Spleen (tissue), 11 donors: ENCODE results near the gene CLDN24. TPM values are rescaled to one million over a fixed set of nuclear protein-coding genes. Genes with fewer than 3 reads are reported as not detected.

ENCODE experiments used
- DNase-seq: peaks from one replicate; pipeline ENCODE4 v3.0.0-alpha.2; 2020
- H3K27ac ChIP-seq, 8 donors: fragments of 200-600 bp; sonication (generic) in 7 of 8; 1 replicate in 4 of 8; 2 replicates in 4 of 8; pipeline versions ENCODE4 v1.5.0 to v1.8.0; 2016 to 2021; ENCODE audit warnings: inconsistent platforms in 4 of 8, mild to moderate bottlenecking in 4 of 8, moderate library complexity in 1 of 8
- H3K27me3 ChIP-seq, 7 donors: fragments of 200-600 bp; sonication (generic) in 6 of 7; replicated peaks in 1 of 7; 1 replicate in 4 of 7; 2 replicates in 3 of 7; pipeline versions ENCODE4 v1.5.0 to v1.8.0; 2016 to 2021; ENCODE audit warnings: inconsistent platforms in 3 of 7, mild to moderate bottlenecking in 1 of 7
- H3K36me3 ChIP-seq, 6 donors: fragments of 200-600 bp; sonication (generic) in 5 of 6; 1 replicate in 4 of 6; 2 replicates in 2 of 6; pipeline versions ENCODE4 v1.5.0 to v1.8.0; 2016 to 2021; ENCODE audit warnings: inconsistent platforms in 2 of 6
- H3K4me1 ChIP-seq, 6 donors: fragments of 200-600 bp; sonication (generic) in 5 of 6; 1 replicate in 3 of 6; 2 replicates in 3 of 6; pipeline versions ENCODE4 v1.5.0 to v1.8.0; 2016 to 2021; ENCODE audit warnings: inconsistent platforms in 3 of 6
- H3K4me3 ChIP-seq, 8 donors: fragments of 200-600 bp; sonication (generic) in 7 of 8; 1 replicate in 4 of 8; 2 replicates in 4 of 8; pipeline versions ENCODE4 v1.5.0 to v1.8.0; 2016 to 2021; ENCODE audit warnings: inconsistent platforms in 4 of 8, mild to moderate bottlenecking in 4 of 8, moderate library complexity in 2 of 8
- H3K9me3 ChIP-seq, 8 donors: fragments of 200-600 bp; sonication (generic) in 7 of 8; 1 replicate in 4 of 8; 2 replicates in 4 of 8; pipeline versions ENCODE4 v1.5.0 to v1.8.0; 2016 to 2021; ENCODE audit warnings: inconsistent platforms in 4 of 8
- POLR2A ChIP-seq, 3 donors: fragments of 450-650 bp; IDR thresholded peaks; one replicate each; pipeline ENCODE4 v1.5.1; 2017; ENCODE audit warnings: antibody characterized with exemption in 3 of 3, mild to moderate bottlenecking in 1 of 3
- POLR2AphosphoS5 ChIP-seq, 3 donors: sonication (generic); formaldehyde crosslinking; IDR thresholded peaks; one replicate each; pipeline ENCODE4 v1.5.1; 2017; ENCODE audit warnings: antibody characterized with exemption in 3 of 3
- WGBS, 5 donors: extraction: QIAGEN DNeasy Blood & Tissue Kit in 3 of 5; methylation state at CpG; one replicate each; pipeline versions ENCODE4 v1.1.5 to v1.1.7; 2013 to 2018; 5-methylcytosine and 5-hydroxymethylcytosine counted together
- intact Hi-C: fragments of 100-400 bp; cut with DNase I; formaldehyde crosslinking; loops from one replicate; pipeline ENCODE4 v1.15.0; 2023; ENCODE audit warnings: low total_unique reads
- polyA plus RNA-seq, 3 donors: library from polyadenylated mRNA; stranded (reverse); fragments of 200-250 nt; gene quantifications; one replicate each; pipeline ENCODE4 v1.2.1, GENCODE V29; 2013
- total RNA-seq, 7 donors: library from RNA; depleted of rRNA in 3 of 7; stranded (reverse); fragments of >200 nt in 3 of 7; fragmentation: NEBNext Ultra II Directional in 4 of 7; extraction: Animal tissue kit (Norgen Biotek cat#: 25700) in 4 of 7; gene quantifications; one replicate each; pipeline versions ENCODE4 v1.1.0 to v1.2.1, GENCODE V29; 2016 to 2021
- TF ChIP-seq, protein P1 (sequence below), 11 experiments: fragments of 200-600 bp in 7 of 11; fragments of 450-650 bp in 4 of 11; sonication (generic) in 4 of 11; IDR thresholded peaks in 8 of 11; conservative IDR thresholded peaks in 3 of 11; 1 replicate in 7 of 11; 2 replicates in 4 of 11; pipeline versions ENCODE4 v1.4.0 to v1.8.0; 2016 to 2021; ENCODE audit warnings: antibody characterized with exemption in 11 of 11, inconsistent platforms in 4 of 11, mild to moderate bottlenecking in 1 of 11
- donor health status: healthy with polysubstance abuse.
- donor health status: DM: no; HTN: no; CAD: no; lungs with moderate emphysema.
- donor health status: DM: no; HTN: no; CAD: no.
- donor health status: Bipolar disorder and iron deficiency.
- donor health status: healthy.
- donor health status: DM: no; HTN: no; CAD: no.
- donor health status: DM: yes; HTN: yes; CAD: no.

Gene CLDN24
- total and polyA plus RNA-seq, 10 donors, result not detected

DNA sequence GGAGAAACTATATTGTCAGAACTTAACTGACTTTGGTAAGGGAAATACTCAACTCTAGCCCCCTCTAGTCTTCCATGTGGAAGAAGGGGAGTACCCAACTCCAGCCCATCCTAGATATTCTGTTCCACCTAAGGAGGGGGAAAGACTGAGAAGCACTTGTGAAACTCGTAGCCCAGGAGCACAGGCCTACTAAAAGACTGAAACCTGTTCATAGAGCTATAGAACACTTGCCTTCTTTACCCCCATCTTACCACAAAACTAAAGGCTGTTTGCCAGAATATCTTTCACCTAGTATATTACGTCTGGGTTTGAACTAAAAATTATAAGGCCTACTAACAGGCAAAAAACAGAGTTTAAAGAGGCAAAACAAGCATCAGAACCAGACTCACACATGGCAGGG, 17.7 kb downstream of the CLDN24 start:
- Histone ChIP-seq H3K4me1 (no peaks in the 10 kb centered on the region), H3K9me3 (no peaks in the 10 kb centered on the region), H3K4me3 (no peak overlapping the region), H3K36me3 (no peaks in the 10 kb centered on the region), H3K27ac (no peak overlapping the region), H3K27me3 (no peaks in the 10 kb centered on the region)
- intact Hi-C loops, result no loop called here
- TF ChIP-seq POLR2A (IDR thresholded peaks at IDR 0.05), result no peak
- TF ChIP-seq, protein P1, sequence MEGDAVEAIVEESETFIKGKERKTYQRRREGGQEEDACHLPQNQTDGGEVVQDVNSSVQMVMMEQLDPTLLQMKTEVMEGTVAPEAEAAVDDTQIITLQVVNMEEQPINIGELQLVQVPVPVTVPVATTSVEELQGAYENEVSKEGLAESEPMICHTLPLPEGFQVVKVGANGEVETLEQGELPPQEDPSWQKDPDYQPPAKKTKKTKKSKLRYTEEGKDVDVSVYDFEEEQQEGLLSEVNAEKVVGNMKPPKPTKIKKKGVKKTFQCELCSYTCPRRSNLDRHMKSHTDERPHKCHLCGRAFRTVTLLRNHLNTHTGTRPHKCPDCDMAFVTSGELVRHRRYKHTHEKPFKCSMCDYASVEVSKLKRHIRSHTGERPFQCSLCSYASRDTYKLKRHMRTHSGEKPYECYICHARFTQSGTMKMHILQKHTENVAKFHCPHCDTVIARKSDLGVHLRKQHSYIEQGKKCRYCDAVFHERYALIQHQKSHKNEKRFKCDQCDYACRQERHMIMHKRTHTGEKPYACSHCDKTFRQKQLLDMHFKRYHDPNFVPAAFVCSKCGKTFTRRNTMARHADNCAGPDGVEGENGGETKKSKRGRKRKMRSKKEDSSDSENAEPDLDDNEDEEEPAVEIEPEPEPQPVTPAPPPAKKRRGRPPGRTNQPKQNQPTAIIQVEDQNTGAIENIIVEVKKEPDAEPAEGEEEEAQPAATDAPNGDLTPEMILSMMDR (IDR thresholded peaks at IDR 0.05 in 8 of 11, conservative IDR thresholded peaks at IDR 0.05 in 3 of 11), result no peak
- 76 to 88% (median 86%) methylated on average over 2 of the region's 2 CpGs for WGBS, 5 donors
- DNase-seq, result no peak

DNA sequence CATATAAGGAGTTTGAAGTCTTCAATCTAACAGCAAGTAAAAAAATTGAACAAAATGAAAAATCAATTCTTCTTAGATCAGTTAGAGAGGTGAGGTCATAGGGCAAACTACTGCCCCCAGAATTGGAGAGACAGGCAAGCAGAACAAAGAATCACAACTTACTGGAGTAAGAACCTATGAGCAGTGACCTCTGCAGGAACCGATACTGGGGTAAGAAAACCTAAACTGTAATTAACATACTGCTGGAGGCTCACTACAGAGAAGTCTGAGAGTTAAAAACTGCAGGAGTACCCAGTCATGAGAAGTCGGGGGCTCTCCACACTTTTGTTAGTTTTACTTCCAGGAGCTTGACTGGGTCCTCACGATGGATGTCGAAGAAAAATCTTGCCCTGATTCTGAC, 18.2 kb downstream of the CLDN24 start:
- WGBS, 5 donors, result 85 to 97% (median 94%) methylated on average over 4 of the region's 4 CpGs

DNA sequence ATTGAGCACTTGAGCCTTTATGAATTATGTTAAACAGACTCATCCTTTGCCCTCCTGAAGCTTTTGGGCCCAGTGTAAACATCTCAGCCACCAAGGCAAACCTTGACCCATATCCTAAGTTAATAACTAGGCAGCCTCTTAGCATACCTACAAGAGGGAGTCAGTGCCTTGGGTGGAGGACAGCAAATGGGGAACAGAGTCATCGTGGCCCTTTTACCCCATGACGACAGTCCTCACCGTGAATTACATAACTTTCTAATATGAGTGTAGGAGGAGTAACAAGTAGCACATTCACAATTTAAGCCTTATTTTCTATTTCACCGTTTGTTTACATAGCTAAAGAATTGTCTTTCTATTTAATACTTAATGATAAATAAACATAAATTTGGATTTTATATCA, 18.9 kb downstream of the CLDN24 start:
- Histone ChIP-seq H3K27ac (no peak overlapping the region), H3K36me3 (no peaks in the 10 kb centered on the region), H3K4me3 (no peak overlapping the region), H3K4me1 (no peaks in the 10 kb centered on the region), H3K27me3 (no peaks in the 10 kb centered on the region), H3K9me3 (no peaks in the 10 kb centered on the region)
- TF ChIP-seq POLR2AphosphoS5 (IDR thresholded peaks at IDR 0.05) (no peak), POLR2A (IDR thresholded peaks at IDR 0.05) (no peak)
- TF ChIP-seq, protein P1 (IDR thresholded peaks at IDR 0.05 in 8 of 11, conservative IDR thresholded peaks at IDR 0.05 in 3 of 11), result no peak
- WGBS, 5 donors, result 69 to 96% (median 75%) methylated on average over 4 of the region's 4 CpGs
- intact Hi-C loops, result no loop called here
- no peak for DNase-seq

More for the DNA sequence above, 18.2 kb downstream of the CLDN24 start:
- H3K27ac ChIP-seq, result no peak overlapping the region
- DNase-seq, result no peak
- H3K4me3 ChIP-seq, result no peak overlapping the region
- no peaks in the 10 kb centered on the region for H3K27me3 ChIP-seq
- H3K9me3 ChIP-seq, result no peaks in the 10 kb centered on the region
- intact Hi-C loops, result no loop called here
- H3K36me3 ChIP-seq, result no peaks in the 10 kb centered on the region
- TF ChIP-seq POLR2A (IDR thresholded peaks at IDR 0.05), result no peak
- TF ChIP-seq POLR2AphosphoS5 (IDR thresholded peaks at IDR 0.05), result no peak
- TF ChIP-seq, protein P1 (IDR thresholded peaks at IDR 0.05 in 8 of 11, conservative IDR thresholded peaks at IDR 0.05 in 3 of 11), result no peak
- no peaks in the 10 kb centered on the region for H3K4me1 ChIP-seq

DNA sequence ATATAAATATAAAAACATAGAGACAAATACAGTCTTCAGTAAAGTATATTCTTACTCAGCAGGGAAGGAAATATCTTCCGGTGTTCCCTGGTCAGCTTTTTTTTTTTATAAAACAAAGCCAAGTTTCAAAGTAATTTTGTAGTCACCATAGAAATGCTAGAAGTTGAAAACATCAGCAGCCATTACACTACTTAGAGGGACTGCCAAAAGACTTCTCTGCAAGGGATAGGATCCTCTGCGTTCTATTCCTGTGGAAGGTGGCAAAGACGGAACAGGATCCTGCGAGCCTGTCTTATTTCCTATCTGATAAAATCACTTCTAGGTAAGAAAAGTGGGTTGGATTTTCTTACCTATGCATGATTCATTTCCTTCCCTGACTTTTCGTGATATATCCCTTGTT, 21.6 kb downstream of the CLDN24 start:
- no peaks in the 10 kb centered on the region for H3K9me3 ChIP-seq
- TF ChIP-seq POLR2AphosphoS5 (IDR thresholded peaks at IDR 0.05) (no peak), POLR2A (IDR thresholded peaks at IDR 0.05) (no peak)
- TF ChIP-seq, protein P1 (IDR thresholded peaks at IDR 0.05 in 8 of 11, conservative IDR thresholded peaks at IDR 0.05 in 3 of 11), result no peak
- no peak for DNase-seq
- WGBS, 5 donors, result 67 to 78% (median 70%) methylated on average over 5 of the region's 5 CpGs
- intact Hi-C loops, result no loop called here
- H3K36me3 ChIP-seq, result peaks cover 0 to 6% (median 0%) of the 10 kb centered on the region in 6 donors
- H3K27me3 ChIP-seq, result no peaks in the 10 kb centered on the region
- H3K27ac ChIP-seq, result no peak overlapping the region
- H3K4me1 ChIP-seq, result no peaks in the 10 kb centered on the region
- H3K4me3 ChIP-seq, result no peak overlapping the region
